WTC11 (cell line): ENCODE data around the gene ADISSP. TPM values are rescaled to one million over a fixed set of nuclear protein-coding genes. Genes with fewer than 3 reads are reported as not detected.

Experiments
- ATAC-seq: fragments of 200-7000 bp; cut with Tn5 transposase; 2 replicates; pipeline ENCODE4 v1.10.0; 2021; ENCODE audit warnings: mild to moderate bottlenecking, moderate library complexity
- CTCF ChIA-PET: fragments of 300-600 bp; sonication (Branson Sonifier 250); formaldehyde crosslinking; loops from one replicate; lab custom pipeline; 2021; ENCODE audit warnings: antibody characterized with exemption; lab: Charles Lee
- POLR2A ChIA-PET: fragments of 350-600 bp; sonication (Branson Sonifier 250); formaldehyde crosslinking; loops from one replicate; lab custom pipeline; 2021; ENCODE audit warnings: antibody characterized with exemption; lab: Charles Lee
- DNase-seq: peaks from one replicate; pipeline ENCODE4 v3.0.0; 2021; ENCODE audit warnings: low spot score
- H3K27ac Mint-ChIP-seq: 2 replicates; pipeline ENCODE4 v1.8.0; 2021; ENCODE audit warnings: mixed read lengths
- H3K27me3 Mint-ChIP-seq: 2 replicates; pipeline ENCODE4 v1.8.0; 2021; ENCODE audit warnings: low read depth, mild to moderate bottlenecking, moderate library complexity, mixed read lengths
- H3K36me3 Mint-ChIP-seq: 2 replicates; pipeline ENCODE4 v1.8.0; 2021; ENCODE audit warnings: mixed read lengths
- H3K4me1 Mint-ChIP-seq: 2 replicates; pipeline ENCODE4 v1.8.0; 2022; ENCODE audit warnings: mixed read lengths
- H3K4me3 Mint-ChIP-seq: 2 replicates; pipeline ENCODE4 v1.8.0; 2021; ENCODE audit warnings: mild to moderate bottlenecking, moderate library complexity, mixed read lengths
- H3K9me3 Mint-ChIP-seq: 2 replicates; pipeline ENCODE4 v1.8.0; 2021; ENCODE audit warnings: mixed read lengths
- CBFB ChIP-seq: sonication (generic); formaldehyde crosslinking; IDR thresholded peaks from 2 replicates; pipeline ENCODE4 v1.8.1; 2022; ENCODE audit warnings: mild to moderate bottlenecking, low read depth, missing genetic modification reagents
- KAT7 ChIP-seq: sonication (generic); formaldehyde crosslinking; IDR thresholded peaks from 2 replicates; pipeline ENCODE4 v1.8.1; 2023; ENCODE audit warnings: missing genetic modification reagents, mild to moderate bottlenecking, borderline replicate concordance
- MAX ChIP-seq: sonication (generic); formaldehyde crosslinking; IDR thresholded peaks from 2 replicates; pipeline ENCODE4 v1.8.0; 2022; ENCODE audit warnings: mild to moderate bottlenecking, missing genetic modification reagents
- NR1H2 ChIP-seq: sonication (generic); formaldehyde crosslinking; IDR thresholded peaks from 2 replicates; pipeline ENCODE4 v1.9.0; 2021; ENCODE audit warnings: mild to moderate bottlenecking, moderate library complexity, missing genetic modification reagents
- PRRX2 ChIP-seq: fragments of 250-450 bp; sonication (Bioruptor Pico); IDR thresholded peaks from 2 replicates; pipeline ENCODE4 v1.8.0; 2021; ENCODE audit warnings: mild to moderate bottlenecking
- SP1 ChIP-seq: sonication (generic); formaldehyde crosslinking; conservative IDR thresholded peaks from 2 replicates; pipeline ENCODE4 v1.8.1; 2022; ENCODE audit warnings: missing genetic modification reagents
- TEAD4 ChIP-seq: sonication (generic); formaldehyde crosslinking; IDR thresholded peaks from 2 replicates; pipeline ENCODE4 v1.8.0; 2022; ENCODE audit warnings: mild to moderate bottlenecking, missing genetic modification reagents
- ZNF138 ChIP-seq: sonication (generic); formaldehyde crosslinking; conservative IDR thresholded peaks from 2 replicates; pipeline ENCODE4 v1.8.1; 2022; ENCODE audit warnings: mild to moderate bottlenecking, moderate library complexity, missing genetic modification reagents
- ZNF219 ChIP-seq: sonication (generic); formaldehyde crosslinking; IDR thresholded peaks from 2 replicates; pipeline ENCODE4 v1.8.0; 2023; ENCODE audit warnings: missing genetic modification reagents, mild to moderate bottlenecking, borderline replicate concordance
- ZNF396 ChIP-seq: fragments of 250-450 bp; sonication (Bioruptor Pico); IDR thresholded peaks from 2 replicates; pipeline ENCODE4 v1.8.0; 2021; ENCODE audit warnings: mild to moderate bottlenecking, moderate library complexity, borderline replicate concordance
- ZNF532 ChIP-seq: fragments of 250-450 bp; sonication (Bioruptor Pico); IDR thresholded peaks from 2 replicates; pipeline ENCODE4 v1.9.0; 2021; ENCODE audit warnings: mild to moderate bottlenecking, borderline replicate concordance
- total RNA-seq: library from RNA; stranded (reverse); gene quantifications from 3 replicates; pipeline ENCODE4 v1.2.3, GENCODE V29; 2021
- TF ChIP-seq, protein P1 (sequence below): sonication (generic); formaldehyde crosslinking; IDR thresholded peaks from 2 replicates; pipeline ENCODE4 v1.8.1; 2022; ENCODE audit warnings: mild to moderate bottlenecking, missing genetic modification reagents, moderate library complexity, borderline replicate concordance
- TF ChIP-seq, protein P2 (sequence below): sonication (generic); formaldehyde crosslinking; conservative IDR thresholded peaks from 2 replicates; pipeline ENCODE4 v1.8.1; 2023; ENCODE audit warnings: mild to moderate bottlenecking, low read depth, missing genetic modification reagents, moderate library complexity
- TF ChIP-seq, protein P3 (sequence below): sonication (generic); formaldehyde crosslinking; IDR thresholded peaks from 2 replicates; pipeline ENCODE4 v1.8.1; 2023; ENCODE audit warnings: mild to moderate bottlenecking, missing genetic modification reagents
- TF ChIP-seq, protein P4 (sequence below): sonication (generic); formaldehyde crosslinking; IDR thresholded peaks from 2 replicates; pipeline ENCODE4 v1.8.1; 2023; ENCODE audit warnings: mild to moderate bottlenecking, missing genetic modification reagents, moderate library complexity
- TF ChIP-seq, protein P5 (sequence below): sonication (generic); formaldehyde crosslinking; IDR thresholded peaks from 2 replicates; pipeline ENCODE4 v1.8.1; 2022; ENCODE audit warnings: missing genetic modification reagents, borderline replicate concordance

ADISSP gene
- total RNA-seq, 1 experiment from 2014 or later = 129 TPM

- Mint-ChIP-seq H3K27me3 (peaks cover 51% of the 10 kb centered on the region), H3K27ac (no peak overlapping the region), H3K36me3 (peaks cover 1% of the 10 kb centered on the region; the same call in 1 of the 2 replicates), H3K4me3 (peak overlapping the region; percentile 89), H3K4me1 (peaks cover 18% of the 10 kb centered on the region), H3K9me3 (no peaks in the 10 kb centered on the region)
- CTCF ChIA-PET = interaction anchor here (0.5 to 2.8 kb wide), 33 partner anchors 9 to 339 kb away, joined by 3 to 28 read pairs (median 5); partner anchors contain the start of genes ADISSP, AP5S1, CENPB and HSPA12B
- ATAC-seq (peak; percentile 0; the same call in 1 of the 2 replicates), DNase-seq (no peak)
- TF ChIP-seq ZNF138 (CRISPR knock-in tag) = peak; percentile 79; the same call in 1 of the 2 replicates
- TF ChIP-seq, protein P1, sequence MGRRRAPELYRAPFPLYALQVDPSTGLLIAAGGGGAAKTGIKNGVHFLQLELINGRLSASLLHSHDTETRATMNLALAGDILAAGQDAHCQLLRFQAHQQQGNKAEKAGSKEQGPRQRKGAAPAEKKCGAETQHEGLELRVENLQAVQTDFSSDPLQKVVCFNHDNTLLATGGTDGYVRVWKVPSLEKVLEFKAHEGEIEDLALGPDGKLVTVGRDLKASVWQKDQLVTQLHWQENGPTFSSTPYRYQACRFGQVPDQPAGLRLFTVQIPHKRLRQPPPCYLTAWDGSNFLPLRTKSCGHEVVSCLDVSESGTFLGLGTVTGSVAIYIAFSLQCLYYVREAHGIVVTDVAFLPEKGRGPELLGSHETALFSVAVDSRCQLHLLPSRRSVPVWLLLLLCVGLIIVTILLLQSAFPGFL = no peak
- POLR2A ChIA-PET = interaction anchor here (0.8 to 1.5 kb wide), 3 partner anchors 13 to 22 kb away, joined by 3 to 13 read pairs (median 3); partner anchors contain the start of gene ADISSP
Observed at GRCh38 chr20:3745686-3746173, 21.8 kb downstream of the ADISSP start.

DNA sequence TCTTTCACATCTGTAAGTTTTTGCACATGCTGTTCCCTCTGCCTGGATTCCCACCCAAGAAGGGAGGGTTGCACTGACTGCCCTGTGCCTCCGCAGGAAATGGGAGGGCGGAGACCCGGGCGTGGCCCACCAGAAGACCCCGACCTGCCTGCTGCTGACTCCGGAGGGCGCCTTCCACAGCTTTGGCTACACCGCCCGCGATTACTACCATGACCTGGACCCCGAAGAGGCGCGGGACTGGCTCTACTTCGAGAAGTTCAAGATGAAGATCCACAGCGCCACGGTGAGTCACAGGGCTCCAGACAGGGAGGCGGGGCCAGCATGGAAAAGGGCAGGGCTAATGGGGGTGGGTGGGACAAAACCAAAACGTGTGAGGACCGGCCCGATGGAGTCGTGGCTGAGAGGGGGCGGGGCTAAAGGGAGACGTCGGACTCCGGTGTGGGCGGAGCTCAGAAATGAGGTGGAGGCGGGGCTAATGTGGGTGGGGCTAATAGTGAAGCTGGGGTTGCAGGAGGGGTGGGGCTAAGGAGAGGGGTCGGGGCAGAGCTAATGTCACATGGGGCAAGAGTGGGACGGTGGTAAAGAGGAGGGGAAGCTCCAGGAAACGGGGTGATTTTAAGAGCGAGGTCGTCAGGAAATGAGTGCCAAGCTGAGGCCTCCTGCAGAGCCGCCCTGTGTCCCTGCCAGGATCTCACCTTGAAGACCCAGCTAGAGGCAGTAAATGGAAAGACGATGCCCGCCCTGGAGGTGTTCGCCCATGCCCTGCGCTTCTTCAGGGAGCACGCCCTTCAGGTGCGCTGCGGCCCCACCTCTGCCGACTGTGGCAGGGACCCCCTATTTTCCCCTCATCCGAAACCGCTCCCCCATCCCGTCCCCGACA is 22.5 kb downstream of the ADISSP start:
- Mint-ChIP-seq H3K27me3 (peaks cover 44% of the 10 kb centered on the region), H3K9me3 (no peaks in the 10 kb centered on the region), H3K4me3 (peak overlapping the region; percentile 89), H3K4me1 (peaks cover 21% of the 10 kb centered on the region), H3K27ac (peak overlapping the region; percentile 88), H3K36me3 (no peaks in the 10 kb centered on the region)
- peak; percentile 85 for ATAC-seq
- ChIA-PET CTCF (interaction anchor here (0.6 to 2.8 kb wide), 33 partner anchors 8 to 340 kb away, joined by 3 to 28 read pairs (median 5); partner anchors contain the start of genes ADISSP, AP5S1, CENPB and HSPA12B), POLR2A (interaction anchor here (0.8 to 1.5 kb wide), 3 partner anchors 12 to 23 kb away, joined by 3 to 13 read pairs (median 3); partner anchors contain the start of gene ADISSP)
- DNase-seq = peak; percentile 100
- no peak for TF ChIP-seq PRRX2
- TF ChIP-seq, protein P2, sequence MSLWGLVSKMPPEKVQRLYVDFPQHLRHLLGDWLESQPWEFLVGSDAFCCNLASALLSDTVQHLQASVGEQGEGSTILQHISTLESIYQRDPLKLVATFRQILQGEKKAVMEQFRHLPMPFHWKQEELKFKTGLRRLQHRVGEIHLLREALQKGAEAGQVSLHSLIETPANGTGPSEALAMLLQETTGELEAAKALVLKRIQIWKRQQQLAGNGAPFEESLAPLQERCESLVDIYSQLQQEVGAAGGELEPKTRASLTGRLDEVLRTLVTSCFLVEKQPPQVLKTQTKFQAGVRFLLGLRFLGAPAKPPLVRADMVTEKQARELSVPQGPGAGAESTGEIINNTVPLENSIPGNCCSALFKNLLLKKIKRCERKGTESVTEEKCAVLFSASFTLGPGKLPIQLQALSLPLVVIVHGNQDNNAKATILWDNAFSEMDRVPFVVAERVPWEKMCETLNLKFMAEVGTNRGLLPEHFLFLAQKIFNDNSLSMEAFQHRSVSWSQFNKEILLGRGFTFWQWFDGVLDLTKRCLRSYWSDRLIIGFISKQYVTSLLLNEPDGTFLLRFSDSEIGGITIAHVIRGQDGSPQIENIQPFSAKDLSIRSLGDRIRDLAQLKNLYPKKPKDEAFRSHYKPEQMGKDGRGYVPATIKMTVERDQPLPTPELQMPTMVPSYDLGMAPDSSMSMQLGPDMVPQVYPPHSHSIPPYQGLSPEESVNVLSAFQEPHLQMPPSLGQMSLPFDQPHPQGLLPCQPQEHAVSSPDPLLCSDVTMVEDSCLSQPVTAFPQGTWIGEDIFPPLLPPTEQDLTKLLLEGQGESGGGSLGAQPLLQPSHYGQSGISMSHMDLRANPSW (CRISPR knock-in tag) = no peak
- TF ChIP-seq CBFB (CRISPR knock-in tag) = no peak
- TF ChIP-seq SP1 (CRISPR knock-in tag) = peak; percentile 45; the same call in 1 of the 2 replicates
- TF ChIP-seq, protein P3, sequence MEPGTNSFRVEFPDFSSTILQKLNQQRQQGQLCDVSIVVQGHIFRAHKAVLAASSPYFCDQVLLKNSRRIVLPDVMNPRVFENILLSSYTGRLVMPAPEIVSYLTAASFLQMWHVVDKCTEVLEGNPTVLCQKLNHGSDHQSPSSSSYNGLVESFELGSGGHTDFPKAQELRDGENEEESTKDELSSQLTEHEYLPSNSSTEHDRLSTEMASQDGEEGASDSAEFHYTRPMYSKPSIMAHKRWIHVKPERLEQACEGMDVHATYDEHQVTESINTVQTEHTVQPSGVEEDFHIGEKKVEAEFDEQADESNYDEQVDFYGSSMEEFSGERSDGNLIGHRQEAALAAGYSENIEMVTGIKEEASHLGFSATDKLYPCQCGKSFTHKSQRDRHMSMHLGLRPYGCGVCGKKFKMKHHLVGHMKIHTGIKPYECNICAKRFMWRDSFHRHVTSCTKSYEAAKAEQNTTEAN (CRISPR knock-in tag) = no peak
- TF ChIP-seq ZNF219 (CRISPR knock-in tag) = no peak
- peak; percentile 43 for TF ChIP-seq MAX (CRISPR knock-in tag)
- no peak for TF ChIP-seq ZNF396
- TF ChIP-seq TEAD4 = no peak
- no peak for TF ChIP-seq NR1H2
- TF ChIP-seq ZNF532 (CRISPR knock-in tag) = no peak
- TF ChIP-seq KAT7 (CRISPR knock-in tag) = no peak
- TF ChIP-seq, protein P4, sequence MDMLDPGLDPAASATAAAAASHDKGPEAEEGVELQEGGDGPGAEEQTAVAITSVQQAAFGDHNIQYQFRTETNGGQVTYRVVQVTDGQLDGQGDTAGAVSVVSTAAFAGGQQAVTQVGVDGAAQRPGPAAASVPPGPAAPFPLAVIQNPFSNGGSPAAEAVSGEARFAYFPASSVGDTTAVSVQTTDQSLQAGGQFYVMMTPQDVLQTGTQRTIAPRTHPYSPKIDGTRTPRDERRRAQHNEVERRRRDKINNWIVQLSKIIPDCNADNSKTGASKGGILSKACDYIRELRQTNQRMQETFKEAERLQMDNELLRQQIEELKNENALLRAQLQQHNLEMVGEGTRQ = peak; percentile 50
- TF ChIP-seq, protein P5, sequence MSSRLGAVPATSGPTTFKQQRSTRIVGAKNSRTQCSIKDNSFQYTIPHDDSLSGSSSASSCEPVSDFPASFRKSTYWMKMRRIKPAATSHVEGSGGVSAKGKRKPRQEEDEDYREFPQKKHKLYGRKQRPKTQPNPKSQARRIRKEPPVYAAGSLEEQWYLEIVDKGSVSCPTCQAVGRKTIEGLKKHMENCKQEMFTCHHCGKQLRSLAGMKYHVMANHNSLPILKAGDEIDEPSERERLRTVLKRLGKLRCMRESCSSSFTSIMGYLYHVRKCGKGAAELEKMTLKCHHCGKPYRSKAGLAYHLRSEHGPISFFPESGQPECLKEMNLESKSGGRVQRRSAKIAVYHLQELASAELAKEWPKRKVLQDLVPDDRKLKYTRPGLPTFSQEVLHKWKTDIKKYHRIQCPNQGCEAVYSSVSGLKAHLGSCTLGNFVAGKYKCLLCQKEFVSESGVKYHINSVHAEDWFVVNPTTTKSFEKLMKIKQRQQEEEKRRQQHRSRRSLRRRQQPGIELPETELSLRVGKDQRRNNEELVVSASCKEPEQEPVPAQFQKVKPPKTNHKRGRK (CRISPR knock-in tag) = no peak
